ENCODE measurements around the gene S100PBP.

S100PBP gene

GRCh38 chr1:32817159-32817814 lies at the start of gene S100PBP, which contains the start of gene YARS1:
Gene S100PBP, plus strand, starts transcription at chr1:32817653. Its CDS starts 8,447 bp downstream, at chr1:32826100.
Gene YARS1, minus strand, starts transcription at chr1:32817358. Its CDS starts 114 bp downstream, at chr1:32817244.
- no peak for TF ChIP-seq CTCF (IDR thresholded peaks at IDR 0.05; ENCODE audit: low read depth, low read length)
- peak within 1 kb of the TSS; percentile 100 for H3K4me3 ChIP-seq (ENCODE audit: low read depth, low read length)
- peak; percentile 98 for DNase-seq (ENCODE audit: low read depth, low spot score)
- in situ Hi-C loops (cut with HindIII; ENCODE audit: low sequenced_read_pairs), result no loop called here

GRCh38 chr1:32768110-32768850 lies 49.2 kb upstream of the S100PBP start:
- H3K4me3 ChIP-seq (ENCODE audit: low read depth, low read length), result no peak overlapping the region
- in situ Hi-C loops (cut with HindIII; ENCODE audit: low sequenced_read_pairs), result no loop called here
- DNase-seq (ENCODE audit: low read depth, low spot score), result no peak
- TF ChIP-seq CTCF (IDR thresholded peaks at IDR 0.05; ENCODE audit: low read depth, low read length), result no peak

- in situ Hi-C loops (cut with HindIII; ENCODE audit: low sequenced_read_pairs), result no loop called here
- no peak for DNase-seq (ENCODE audit: low read depth, low spot score)
- TF ChIP-seq CTCF (IDR thresholded peaks at IDR 0.05; ENCODE audit: low read depth, low read length), result no peak
- H3K4me3 ChIP-seq (ENCODE audit: low read depth, low read length), result no peak overlapping the region
Observed at GRCh38 chr1:32769524-32770220, 47.8 kb upstream of the S100PBP start.

GRCh38 chr1:32770221-32770731 lies 47.2 kb upstream of the S100PBP start:
- no peak for TF ChIP-seq CTCF (IDR thresholded peaks at IDR 0.05; ENCODE audit: low read depth, low read length)
- in situ Hi-C loops (cut with HindIII; ENCODE audit: low sequenced_read_pairs), result no loop called here
- H3K4me3 ChIP-seq (ENCODE audit: low read depth, low read length), result no peak overlapping the region
- DNase-seq (ENCODE audit: low read depth, low spot score), result no peak

- H3K4me3 ChIP-seq (ENCODE audit: low read depth, low read length), result no peak overlapping the region
- no peak for DNase-seq (ENCODE audit: low read depth, low spot score)
- TF ChIP-seq CTCF (IDR thresholded peaks at IDR 0.05; ENCODE audit: low read depth, low read length), result no peak
- in situ Hi-C loops (cut with HindIII; ENCODE audit: low sequenced_read_pairs), result no loop called here
Observed at GRCh38 chr1:32770741-32771548, 46.5 kb upstream of the S100PBP start.

Measured in astrocyte of the spinal cord (primary cell).